ENCODE results near the gene TMEM270. TPM values are rescaled to one million over a fixed set of nuclear protein-coding genes. Genes with fewer than 3 reads are reported as not detected.
"Not testable (repeated sequence)": the region's sequence is repeated elsewhere in the genome, so short reads cannot be mapped to it uniquely, and the experiment has no call there.

TMEM270 gene
- total RNA-seq, 1 donor from 2014 or later, result not detected

DNA sequence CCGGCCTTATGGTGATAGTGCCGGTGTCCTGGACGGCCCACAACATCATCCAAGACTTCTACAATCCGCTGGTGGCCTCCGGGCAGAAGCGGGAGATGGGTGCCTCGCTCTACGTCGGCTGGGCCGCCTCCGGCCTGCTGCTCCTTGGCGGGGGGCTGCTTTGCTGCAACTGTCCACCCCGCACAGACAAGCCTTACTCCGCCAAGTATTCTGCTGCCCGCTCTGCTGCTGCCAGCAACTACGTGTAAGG is 29.4 kb upstream of the TMEM270 start:
- H3K27me3 ChIP-seq (ENCODE audit: control insufficient read depth, insufficient read depth, low read length), result no peaks in the 10 kb centered on the region
- H3K36me3 ChIP-seq (ENCODE audit: control insufficient read depth, insufficient read depth, low read length), result no peaks in the 10 kb centered on the region
- no peak for DNase-seq (ENCODE audit: low read depth)
- H3K4me3 ChIP-seq (ENCODE audit: low read depth, low read length), result peak overlapping the region; percentile 58
- no peak for TF ChIP-seq CTCF (IDR thresholded peaks at IDR 0.05; ENCODE audit: insufficient read depth, low read length, poor library complexity, severe bottlenecking)

- no peak for TF ChIP-seq CTCF (IDR thresholded peaks at IDR 0.05; ENCODE audit: insufficient read depth, low read length, poor library complexity, severe bottlenecking)
- no peaks in the 10 kb centered on the region for H3K36me3 ChIP-seq (ENCODE audit: control insufficient read depth, insufficient read depth, low read length)
- DNase-seq (ENCODE audit: low read depth), result no peak
- H3K4me3 ChIP-seq (ENCODE audit: low read depth, low read length), result peak overlapping the region; percentile 58
- no peaks in the 10 kb centered on the region for H3K27me3 ChIP-seq (ENCODE audit: control insufficient read depth, insufficient read depth, low read length)
Measured at GRCh38 chr7:73831834-73832651, 28.9 kb upstream of the TMEM270 start.

DNA sequence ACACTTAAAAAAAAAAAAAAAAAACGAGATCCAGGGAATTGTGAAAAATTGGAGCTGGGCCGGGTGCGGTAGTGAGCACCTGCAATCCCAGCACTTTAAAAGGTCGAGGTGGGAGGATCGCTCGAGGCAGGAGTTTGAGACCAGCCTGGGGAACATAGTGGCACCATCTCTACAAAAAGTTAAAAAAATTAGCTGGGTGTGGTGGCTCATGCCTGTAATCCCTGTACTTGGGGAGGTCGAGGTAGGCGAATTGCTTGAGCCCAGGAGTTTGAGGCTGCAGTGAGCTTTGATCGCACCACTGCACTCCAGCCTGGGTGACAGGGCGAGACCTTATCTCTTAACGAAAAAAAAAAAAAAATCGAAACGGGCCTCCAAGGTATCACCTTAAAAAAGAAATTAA is 28.2 kb upstream of the TMEM270 start:
- peak overlapping the region; percentile 58 for H3K4me3 ChIP-seq (ENCODE audit: low read depth, low read length)
- H3K27me3 ChIP-seq (ENCODE audit: control insufficient read depth, insufficient read depth, low read length), result no peaks in the 10 kb centered on the region
- DNase-seq (ENCODE audit: low read depth), result no peak
- no peak for TF ChIP-seq CTCF (IDR thresholded peaks at IDR 0.05; ENCODE audit: insufficient read depth, low read length, poor library complexity, severe bottlenecking)
- H3K36me3 ChIP-seq (ENCODE audit: control insufficient read depth, insufficient read depth, low read length), result no peaks in the 10 kb centered on the region

DNA sequence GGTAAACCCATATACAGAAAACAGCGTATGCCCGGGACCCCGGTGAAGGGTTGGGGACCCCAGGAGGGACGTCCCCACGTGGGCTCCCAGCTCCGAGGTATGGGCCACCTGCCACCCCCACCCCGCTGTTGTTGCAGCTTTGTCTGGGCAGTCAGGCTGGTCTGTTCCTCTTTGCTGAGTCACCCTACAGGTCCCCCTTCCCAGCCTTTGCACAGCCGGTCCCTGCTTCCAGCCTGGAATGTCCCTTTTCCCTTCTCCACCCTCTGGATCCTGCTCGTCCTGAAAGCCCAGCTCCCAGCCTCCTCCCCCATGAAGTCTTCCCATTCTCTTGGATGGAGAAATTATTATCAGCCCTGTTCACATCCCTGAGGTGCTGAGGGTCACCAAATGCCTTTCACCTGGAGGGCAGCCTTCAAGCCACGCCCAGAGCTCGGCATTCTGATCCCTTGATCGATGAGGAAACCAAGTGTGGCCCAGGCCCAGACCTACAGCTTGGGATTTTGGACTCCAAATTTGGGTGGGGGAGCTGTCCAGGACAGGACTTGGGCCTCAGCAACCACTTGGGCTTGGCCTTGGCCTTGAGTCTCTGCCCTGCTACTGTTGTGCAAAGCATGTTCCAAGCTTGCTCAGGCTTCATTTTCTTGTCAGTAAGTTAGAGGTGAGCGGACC is 27.6 kb upstream of the TMEM270 start:
- no peak overlapping the region for H3K4me3 ChIP-seq (ENCODE audit: low read depth, low read length)

DNA sequence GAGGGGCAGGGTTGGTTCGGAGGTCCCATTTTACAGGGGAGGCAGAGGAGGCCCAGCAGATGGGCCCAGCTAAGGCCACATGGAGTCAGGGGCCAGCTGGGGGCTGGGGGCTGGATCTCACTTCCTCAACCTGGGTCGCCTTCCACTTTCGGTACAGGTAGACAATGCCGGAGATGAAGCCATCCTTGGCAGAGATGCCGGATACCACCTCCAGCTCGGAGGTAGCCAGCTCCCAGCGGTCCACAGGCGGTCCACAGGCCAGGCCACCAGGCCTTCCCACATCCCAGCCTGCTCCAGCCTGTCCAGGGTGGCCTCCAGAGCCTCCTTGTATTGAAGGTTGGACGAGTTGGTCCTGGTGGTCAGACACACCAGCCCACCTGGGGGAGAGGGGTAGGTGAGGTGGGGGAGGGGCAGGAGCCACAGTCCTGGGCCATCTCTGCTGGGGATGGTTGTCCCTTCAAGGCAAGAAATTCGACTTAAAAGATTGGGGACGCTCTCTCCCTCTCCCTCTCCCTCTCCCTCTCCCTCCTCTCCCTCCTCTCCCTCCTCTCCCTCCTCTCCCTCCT is 26.2 kb upstream of the TMEM270 start:
- Histone ChIP-seq H3K27me3 (ENCODE audit: control insufficient read depth, insufficient read depth, low read length) (no peaks in the 10 kb centered on the region), H3K36me3 (ENCODE audit: control insufficient read depth, insufficient read depth, low read length) (no peaks in the 10 kb centered on the region), H3K4me3 (ENCODE audit: low read depth, low read length) (no peak overlapping the region)
- no peak for TF ChIP-seq CTCF (IDR thresholded peaks at IDR 0.05; ENCODE audit: insufficient read depth, low read length, poor library complexity, severe bottlenecking)
- DNase-seq (ENCODE audit: low read depth), result no peak

More for the DNA sequence above, 27.6 kb upstream of the TMEM270 start:
- TF ChIP-seq CTCF (IDR thresholded peaks at IDR 0.05; ENCODE audit: insufficient read depth, low read length, poor library complexity, severe bottlenecking), result no peak
- no peak for DNase-seq (ENCODE audit: low read depth)
- Histone ChIP-seq H3K27me3 (ENCODE audit: control insufficient read depth, insufficient read depth, low read length) (no peaks in the 10 kb centered on the region), H3K36me3 (ENCODE audit: control insufficient read depth, insufficient read depth, low read length) (no peaks in the 10 kb centered on the region)

- H3K27me3 ChIP-seq (ENCODE audit: control insufficient read depth, insufficient read depth, low read length); H3K4me3 ChIP-seq (ENCODE audit: low read depth, low read length); DNase-seq (ENCODE audit: low read depth); H3K36me3 ChIP-seq (ENCODE audit: control insufficient read depth, insufficient read depth, low read length): not testable (repeated sequence)
Measured at GRCh38 chr7:73837167-73837566, 23.8 kb upstream of the TMEM270 start.

All from kidney epithelial cell (primary cell).